Measurements from ENCODE around the gene GOLGA6L24. TPM values are rescaled to one million over a fixed set of nuclear protein-coding genes. Genes with fewer than 3 reads are reported as not detected.
"Not testable (repeated sequence)": the region's sequence is repeated elsewhere in the genome, so short reads cannot be mapped to it uniquely, and the experiment has no call there.

The GOLGA6L24 gene, protein sequence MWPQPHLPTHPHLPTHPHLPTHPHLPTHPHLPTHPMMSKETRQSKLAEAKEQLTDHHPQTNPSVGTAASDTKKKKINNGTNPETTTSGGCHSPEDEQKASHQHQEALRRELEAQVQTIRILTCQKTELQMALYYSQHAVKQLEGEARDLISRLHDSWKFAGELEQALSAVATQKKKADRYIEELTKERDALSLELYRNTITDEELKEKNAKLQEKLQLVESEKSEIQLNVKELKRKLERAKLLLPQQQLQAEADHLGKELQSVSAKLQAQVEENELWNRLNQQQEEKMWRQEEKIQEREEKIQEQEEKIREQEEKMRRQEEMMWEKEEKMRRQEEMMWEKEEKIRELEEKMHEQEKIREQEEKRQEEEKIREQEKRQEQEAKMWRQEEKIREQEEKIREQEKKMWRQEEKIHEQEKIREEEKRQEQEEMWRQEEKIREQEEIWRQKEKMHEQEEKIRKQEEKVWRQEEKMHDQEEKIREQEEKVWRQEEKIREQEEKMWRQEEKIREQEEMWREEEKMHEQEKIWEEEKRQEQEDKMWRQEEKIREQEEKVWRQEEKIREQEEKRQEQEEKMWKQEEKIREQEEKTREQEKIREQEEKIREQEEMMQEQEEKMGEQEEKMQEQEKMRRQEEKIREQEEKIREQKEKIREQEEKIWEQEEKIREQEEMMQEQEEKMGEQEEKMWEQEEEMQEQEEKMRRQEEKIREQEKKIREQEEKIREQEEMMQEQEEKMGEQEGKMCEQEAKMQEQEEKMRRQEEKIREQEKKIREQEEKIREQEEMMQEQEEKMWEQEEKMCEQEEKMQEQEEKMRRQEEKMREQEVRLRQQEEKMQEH
- total RNA-seq (2014; rRNA removed; shearing (Covaris generic)) (not detected in 2 replicates), polyA plus RNA-seq (2016; fragmentation: Nextera tagmentation; extraction: Ambion mirVana) (not detected in 2 replicates)
- long read RNA-seq: 0 reads

DNA sequence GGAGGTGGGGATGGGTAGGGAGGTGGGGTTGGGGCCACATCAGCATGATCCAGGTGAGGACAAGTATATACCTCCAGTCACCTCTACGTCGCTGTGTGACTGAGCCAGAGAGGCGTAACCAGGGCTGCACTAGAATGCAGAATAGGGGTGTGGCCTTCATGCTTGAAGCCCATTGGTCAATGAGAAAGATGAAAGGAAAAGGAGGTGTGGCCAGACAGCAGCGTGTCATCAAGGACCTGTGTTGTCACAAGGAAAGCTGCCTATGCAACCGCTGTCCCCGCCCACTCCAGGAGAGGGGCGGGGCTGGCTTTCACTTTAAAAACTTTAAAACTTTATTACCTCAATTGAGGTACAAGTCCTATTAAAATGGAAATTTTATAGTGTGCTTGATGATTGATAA, at the start of gene GOLGA6L24:
GOLGA6L24 (minus strand) TSS at position 101 of the 400 bp plus-strand sequence; CDS start at position 40, 61 bp downstream.
- H3K9me3 Mint-ChIP-seq; H3K36me3 Mint-ChIP-seq (ENCODE audit: low read depth): not testable (repeated sequence)

DNA sequence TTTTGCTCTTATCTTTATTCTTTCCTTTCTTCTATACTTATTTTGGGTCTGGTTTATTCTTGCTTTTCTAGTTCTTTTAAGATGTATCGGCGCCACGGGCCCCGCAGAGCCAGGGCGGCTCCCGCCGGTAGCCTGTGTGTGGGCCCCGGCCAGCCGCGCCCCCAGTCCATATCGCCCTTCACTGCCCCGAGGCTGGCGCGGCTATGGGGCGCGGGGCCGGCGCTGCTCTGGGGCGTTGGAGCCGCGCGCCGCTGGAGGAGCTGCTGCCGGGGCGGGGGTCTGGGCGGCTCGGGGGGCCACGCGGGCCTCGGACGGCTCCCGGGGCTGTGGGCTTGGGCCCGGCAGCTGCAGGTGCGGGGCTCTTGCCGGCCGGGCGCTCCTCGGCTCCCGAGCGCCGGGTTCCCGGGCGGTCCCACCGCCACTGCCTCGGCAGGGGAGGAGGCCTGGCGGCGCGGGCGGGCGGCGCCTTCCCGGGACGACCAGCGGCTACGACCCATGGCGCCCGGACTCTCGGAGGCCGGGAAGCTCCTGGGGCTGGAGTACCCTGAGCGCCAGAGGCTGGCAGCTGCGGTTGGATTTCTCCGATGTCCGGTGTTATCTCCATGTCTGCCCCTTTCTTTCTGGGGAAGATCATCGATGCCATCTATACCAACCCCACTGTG, 45.0 kb upstream of the GOLGA6L24 start:
- not testable (repeated sequence) for DNase-seq (ENCODE audit: low spot score); H3K4me1 ChIP-seq (ENCODE audit: insufficient read depth); H3K79me2 ChIP-seq (replicated peaks; ENCODE audit: insufficient read depth); H3K4me1 Mint-ChIP-seq; H3K4me3 ChIP-seq; H3K9me3 Mint-ChIP-seq; H3K27me3 Mint-ChIP-seq (ENCODE audit: insufficient read depth, low read depth, poor library complexity); H3K9me2 ChIP-seq (ENCODE audit: insufficient read depth); H3K27ac ChIP-seq (ENCODE audit: low read depth); H3K36me3 ChIP-seq (ENCODE audit: insufficient read depth); H3K27me3 ChIP-seq (ENCODE audit: insufficient read depth); H3K36me3 Mint-ChIP-seq (ENCODE audit: low read depth); H3K27ac Mint-ChIP-seq; H2AFZ ChIP-seq; H3K4me3 Mint-ChIP-seq; H3F3A ChIP-seq (replicated peaks; ENCODE audit: low read depth); H4K20me1 ChIP-seq (replicated peaks; ENCODE audit: insufficient read depth); H3K4me2 ChIP-seq
- ATAC-seq: peak; percentile 96

More for the DNA sequence above, at the start of gene GOLGA6L24:
- not testable (repeated sequence) for H3K36me3 ChIP-seq (ENCODE audit: insufficient read depth); DNase-seq (ENCODE audit: low spot score); H3K27me3 ChIP-seq (ENCODE audit: insufficient read depth); H3K27me3 Mint-ChIP-seq (ENCODE audit: insufficient read depth, low read depth, poor library complexity); H3F3A ChIP-seq (replicated peaks; ENCODE audit: low read depth); H2AFZ ChIP-seq; H3K4me1 Mint-ChIP-seq; H3K4me3 Mint-ChIP-seq; H3K4me2 ChIP-seq; H3K27ac ChIP-seq (ENCODE audit: low read depth); H4K20me1 ChIP-seq (replicated peaks; ENCODE audit: insufficient read depth); H3K9me2 ChIP-seq (ENCODE audit: insufficient read depth); H3K79me2 ChIP-seq (replicated peaks; ENCODE audit: insufficient read depth); ATAC-seq; H3K4me1 ChIP-seq (ENCODE audit: insufficient read depth); H3K27ac Mint-ChIP-seq; H3K4me3 ChIP-seq

DNA sequence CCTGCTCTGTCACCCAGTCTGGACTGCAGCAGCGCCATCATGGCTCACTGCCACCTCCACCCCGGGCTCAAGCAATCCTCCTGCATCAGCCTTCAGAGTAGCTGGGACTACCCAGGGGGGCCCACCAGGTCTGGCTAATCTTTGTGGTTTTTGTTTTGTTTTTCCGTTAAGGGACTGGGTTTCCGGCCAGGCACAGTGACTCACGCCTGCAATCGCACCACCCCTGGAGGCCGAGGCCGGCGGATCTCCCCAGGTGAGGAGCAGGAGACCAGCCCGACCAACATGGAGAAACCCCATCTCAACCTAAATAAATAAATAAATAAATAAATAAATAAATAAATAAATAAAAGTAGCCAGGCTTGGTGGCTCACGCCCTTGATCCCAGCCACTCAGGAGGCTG, 38.1 kb upstream of the GOLGA6L24 start:
- H3K4me2 ChIP-seq; ATAC-seq; H3K4me3 Mint-ChIP-seq; H3F3A ChIP-seq (replicated peaks; ENCODE audit: low read depth); H3K36me3 ChIP-seq (ENCODE audit: insufficient read depth); H3K9me3 Mint-ChIP-seq; H3K27ac Mint-ChIP-seq; H2AFZ ChIP-seq; H3K27me3 Mint-ChIP-seq (ENCODE audit: insufficient read depth, low read depth, poor library complexity); H3K27ac ChIP-seq (ENCODE audit: low read depth); H3K27me3 ChIP-seq (ENCODE audit: insufficient read depth); H3K36me3 Mint-ChIP-seq (ENCODE audit: low read depth); H4K20me1 ChIP-seq (replicated peaks; ENCODE audit: insufficient read depth); H3K79me2 ChIP-seq (replicated peaks; ENCODE audit: insufficient read depth); DNase-seq (ENCODE audit: low spot score); H3K4me1 Mint-ChIP-seq; H3K4me1 ChIP-seq (ENCODE audit: insufficient read depth); H3K4me3 ChIP-seq; H3K9me2 ChIP-seq (ENCODE audit: insufficient read depth): not testable (repeated sequence)

DNA sequence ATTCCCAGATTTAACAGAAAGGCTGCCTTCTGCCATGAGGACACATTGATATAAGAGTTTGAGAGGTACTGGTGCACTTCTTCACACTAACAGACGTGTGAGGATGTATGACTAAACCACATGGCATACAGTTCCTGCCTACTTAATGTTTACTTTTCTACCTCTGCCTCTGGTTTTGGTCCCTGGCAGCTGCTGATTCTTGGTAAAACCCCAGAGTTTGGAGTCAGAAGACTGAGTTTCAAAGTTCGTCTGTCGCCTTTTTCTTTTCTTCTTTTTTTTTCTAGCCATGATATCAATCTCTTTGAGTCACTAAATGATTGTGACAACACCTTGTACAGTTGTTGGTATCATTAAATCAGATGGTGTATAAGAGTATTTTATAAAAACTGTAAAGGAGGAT, 22.2 kb upstream of the GOLGA6L24 start:
- H3K79me2 ChIP-seq (replicated peaks; ENCODE audit: insufficient read depth); H3K4me3 Mint-ChIP-seq; H3K27ac ChIP-seq (ENCODE audit: low read depth); H3F3A ChIP-seq (replicated peaks; ENCODE audit: low read depth); H3K9me3 Mint-ChIP-seq; ATAC-seq; H3K27me3 Mint-ChIP-seq (ENCODE audit: insufficient read depth, low read depth, poor library complexity); H3K36me3 Mint-ChIP-seq (ENCODE audit: low read depth); H3K27me3 ChIP-seq (ENCODE audit: insufficient read depth); H4K20me1 ChIP-seq (replicated peaks; ENCODE audit: insufficient read depth); H3K4me2 ChIP-seq; H3K27ac Mint-ChIP-seq; DNase-seq (ENCODE audit: low spot score); H3K36me3 ChIP-seq (ENCODE audit: insufficient read depth); H3K4me1 ChIP-seq (ENCODE audit: insufficient read depth); H3K4me1 Mint-ChIP-seq; H2AFZ ChIP-seq; H3K9me2 ChIP-seq (ENCODE audit: insufficient read depth); H3K4me3 ChIP-seq: not testable (repeated sequence)

DNA sequence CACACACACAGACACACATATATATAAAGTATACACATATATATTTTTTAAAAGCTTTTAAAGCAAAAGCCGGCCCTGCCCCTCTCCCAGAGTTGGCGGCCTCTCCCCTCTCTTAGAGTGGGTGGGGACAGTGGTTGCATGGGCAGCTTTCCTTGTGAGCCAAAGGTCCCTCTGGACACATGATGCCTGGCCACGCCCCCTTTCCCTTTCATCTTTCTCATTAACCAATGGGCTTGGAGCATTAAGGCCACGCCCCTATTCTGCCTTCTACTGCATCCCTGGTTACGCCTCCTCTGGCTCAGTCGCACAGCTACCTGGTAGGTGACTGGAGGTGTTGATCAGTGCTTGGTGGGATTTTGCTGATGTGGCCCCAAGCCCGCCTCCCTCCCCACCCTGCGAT, 20.5 kb upstream of the GOLGA6L24 start, which contains the start of gene GOLGA8F:
GOLGA8F (plus strand) TSS at position 301 of the 400 bp plus-strand sequence; CDS start at position 399, 98 bp downstream.
- H3K27ac Mint-ChIP-seq; DNase-seq (ENCODE audit: low spot score); H3K9me3 Mint-ChIP-seq; H3K36me3 ChIP-seq (ENCODE audit: insufficient read depth); H3K4me3 Mint-ChIP-seq; H3F3A ChIP-seq (replicated peaks; ENCODE audit: low read depth); H3K4me2 ChIP-seq; H3K4me1 ChIP-seq (ENCODE audit: insufficient read depth); H3K9me2 ChIP-seq (ENCODE audit: insufficient read depth); H3K4me1 Mint-ChIP-seq; H3K27me3 Mint-ChIP-seq (ENCODE audit: insufficient read depth, low read depth, poor library complexity); H3K4me3 ChIP-seq; H3K36me3 Mint-ChIP-seq (ENCODE audit: low read depth); H2AFZ ChIP-seq; H3K79me2 ChIP-seq (replicated peaks; ENCODE audit: insufficient read depth); H3K27me3 ChIP-seq (ENCODE audit: insufficient read depth); ATAC-seq; H4K20me1 ChIP-seq (replicated peaks; ENCODE audit: insufficient read depth); H3K27ac ChIP-seq (ENCODE audit: low read depth): not testable (repeated sequence)

DNA sequence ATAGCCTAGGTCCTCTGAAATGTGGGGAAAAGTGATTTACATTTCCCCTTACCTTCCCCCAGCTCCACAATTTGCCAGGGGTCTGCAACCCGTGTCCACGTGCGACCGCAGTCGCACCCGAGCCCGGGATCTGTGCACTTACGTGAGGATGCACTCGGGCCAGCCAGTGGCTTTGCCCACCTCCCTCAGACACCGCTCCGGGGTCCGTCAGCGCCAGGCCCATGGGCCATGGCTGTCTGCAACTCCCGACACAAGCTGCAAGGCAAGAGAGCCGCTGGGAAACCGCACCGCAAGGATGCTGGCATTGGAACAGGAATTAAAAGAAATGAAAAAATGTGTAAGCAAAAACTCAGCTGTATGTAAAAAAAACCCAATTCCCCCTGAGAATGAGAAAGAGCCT, 7.6 kb upstream of the GOLGA6L24 start:
- H3K4me3 ChIP-seq; H3K9me3 Mint-ChIP-seq; H3K27me3 ChIP-seq (ENCODE audit: insufficient read depth); H3K27ac Mint-ChIP-seq; H3K79me2 ChIP-seq (replicated peaks; ENCODE audit: insufficient read depth); H3K36me3 ChIP-seq (ENCODE audit: insufficient read depth); H2AFZ ChIP-seq; H3K27ac ChIP-seq (ENCODE audit: low read depth); H3F3A ChIP-seq (replicated peaks; ENCODE audit: low read depth); ATAC-seq; H3K27me3 Mint-ChIP-seq (ENCODE audit: insufficient read depth, low read depth, poor library complexity); H3K36me3 Mint-ChIP-seq (ENCODE audit: low read depth); H3K4me1 ChIP-seq (ENCODE audit: insufficient read depth); DNase-seq (ENCODE audit: low spot score); H3K9me2 ChIP-seq (ENCODE audit: insufficient read depth); H4K20me1 ChIP-seq (replicated peaks; ENCODE audit: insufficient read depth); H3K4me3 Mint-ChIP-seq; H3K4me1 Mint-ChIP-seq; H3K4me2 ChIP-seq: not testable (repeated sequence)

Data from GM23338 (cell line).